Measurements from ENCODE around the gene CACNA1S.

Gene CACNA1S

GRCh38 chr1:201026836-201027235, 85.4 kb downstream of the CACNA1S start:
- TF ChIP-seq CTCF (IDR thresholded peaks at IDR 0.05; ENCODE audit: insufficient read depth, missing control alignments) = no peak
- FAIRE-seq (no peak), DNase-seq (ENCODE audit: insufficient read length, low spot score) (no peak)

- FAIRE-seq (no peak), DNase-seq (ENCODE audit: insufficient read length, low spot score) (no peak)
- TF ChIP-seq CTCF (IDR thresholded peaks at IDR 0.05; ENCODE audit: insufficient read depth, missing control alignments) = no peak
These were observed 86.0 kb downstream of the CACNA1S start for GRCh38 chr1:201026234-201026633.

- FAIRE-seq = no peak
- peak; percentile 52 for TF ChIP-seq CTCF (IDR thresholded peaks at IDR 0.05; ENCODE audit: insufficient read depth, missing control alignments)
- DNase-seq (ENCODE audit: insufficient read length, low spot score) = no peak
These were observed 86.6 kb downstream of the CACNA1S start for GRCh38 chr1:201025571-201026002.

- FAIRE-seq (no peak), DNase-seq (ENCODE audit: insufficient read length, low spot score) (no peak)
- no peak for TF ChIP-seq CTCF (IDR thresholded peaks at IDR 0.05; ENCODE audit: insufficient read depth, missing control alignments)
These were observed 87.6 kb downstream of the CACNA1S start for GRCh38 chr1:201024625-201024998.

- DNase-seq (ENCODE audit: insufficient read length, low spot score) (no peak), FAIRE-seq (no peak)
- no peak for TF ChIP-seq CTCF (IDR thresholded peaks at IDR 0.05; ENCODE audit: insufficient read depth, missing control alignments)
These were observed 88.2 kb downstream of the CACNA1S start for GRCh38 chr1:201023920-201024624.

- FAIRE-seq (no peak), DNase-seq (ENCODE audit: insufficient read length, low spot score) (peak; percentile 96)
- no peak for TF ChIP-seq CTCF (IDR thresholded peaks at IDR 0.05; ENCODE audit: insufficient read depth, missing control alignments)
These were observed 88.7 kb downstream of the CACNA1S start, which contains the start of gene KIF21B for GRCh38 chr1:201023517-201023902. Gene KIF21B, minus strand, starts transcription at chr1:201023714. Its CDS starts 331 bp downstream, at chr1:201023383.

- no peak for FAIRE-seq
These were observed 89.3 kb downstream of the CACNA1S start for GRCh38 chr1:201022820-201023516.

More at GRCh38 chr1:201022820-201023516, 89.3 kb downstream of the CACNA1S start:
- DNase-seq (ENCODE audit: insufficient read length, low spot score) = no peak
- TF ChIP-seq CTCF (IDR thresholded peaks at IDR 0.05; ENCODE audit: insufficient read depth, missing control alignments) = peak; percentile 36
